Osteoblast (primary cell): ENCODE results near the gene CHD2. TPM values are rescaled to one million over a fixed set of nuclear protein-coding genes. Genes with fewer than 3 reads are reported as not detected.
"Not testable (repeated sequence)": the region's sequence is repeated elsewhere in the genome, so short reads cannot be mapped to it uniquely, and the experiment has no call there.

Experiments
- DNase-seq: peaks from one replicate; pipeline ENCODE4 v3.0.0; 2011; ENCODE audit warnings: low spot score, mixed read lengths; ENCODE audit not compliant: insufficient read length; ENCODE audit errors: missing footprints
- H2AFZ ChIP-seq: 2 replicates; pipeline ENCODE4 v1.6.0; 2011; ENCODE audit warnings: mild to moderate bottlenecking, low read length
- H3K27ac ChIP-seq: 2 replicates; pipeline ENCODE4 v1.5.1; 2011; ENCODE audit warnings: mild to moderate bottlenecking, low read depth, low read length, moderate library complexity
- H3K27me3 ChIP-seq: 2 replicates; pipeline ENCODE4 v1.6.0; 2012; ENCODE audit warnings: mild to moderate bottlenecking, control low read depth, inconsistent platforms, low read length, moderate library complexity; ENCODE audit not compliant: insufficient read depth
- H3K36me3 ChIP-seq: 2 replicates; pipeline ENCODE4 v1.5.1; 2011; ENCODE audit warnings: mild to moderate bottlenecking, low read length, control low read depth, moderate library complexity; ENCODE audit not compliant: insufficient read depth
- H3K4me1 ChIP-seq: 2 replicates; pipeline ENCODE4 v1.5.1; 2011; ENCODE audit warnings: mild to moderate bottlenecking, low read length, control low read depth, moderate library complexity; ENCODE audit not compliant: insufficient read depth
- H3K4me2 ChIP-seq: 2 replicates; pipeline ENCODE4 v1.6.0; 2011; ENCODE audit warnings: mild to moderate bottlenecking, low read length; ENCODE audit not compliant: insufficient read depth
- H3K4me3 ChIP-seq: fragments of 200-600 bp; sonication (generic); 3 replicates; pipeline ENCODE4 v1.5.1; 2012; ENCODE audit warnings: mild to moderate bottlenecking, low read length, inconsistent platforms; ENCODE audit not compliant: insufficient read depth
- H3K79me2 ChIP-seq: 2 replicates; pipeline ENCODE4 v1.6.0; 2012; ENCODE audit warnings: mild to moderate bottlenecking, low read length, control low read depth, inconsistent platforms; ENCODE audit not compliant: insufficient read depth
- H3K9me3 ChIP-seq: 2 replicates; pipeline ENCODE4 v1.5.1; 2011; ENCODE audit warnings: low read depth, low read length, control low read depth
- H4K20me1 ChIP-seq: 2 replicates; pipeline ENCODE4 v1.6.0; 2012; ENCODE audit warnings: mild to moderate bottlenecking, low read length, control low read depth; ENCODE audit not compliant: insufficient read depth
- CTCF ChIP-seq: IDR thresholded peaks from 2 replicates; pipeline ENCODE4 v1.5.1; 2011; ENCODE audit warnings: mild to moderate bottlenecking, low read depth, low read length, moderate library complexity; ENCODE audit errors: extremely low read depth
- total RNA-seq: library from RNA; depleted of rRNA; stranded (reverse); fragments of >200 nt; gene quantifications from 2 replicates; pipeline ENCODE4 v1.2.3, GENCODE V29; 2012

The CHD2 gene
- total RNA-seq, 1 donor = 98.8 TPM

- H3K79me2 ChIP-seq = peaks cover 16% of the 10 kb centered on the region
- no peak overlapping the region for H3K4me2 ChIP-seq
- H3K36me3 ChIP-seq = peaks cover 22% of the 10 kb centered on the region
- H2AFZ ChIP-seq = no peak overlapping the region
- no peaks in the 10 kb centered on the region for H3K27me3 ChIP-seq
- no peak overlapping the region for H3K4me3 ChIP-seq
- H3K4me1 ChIP-seq = peaks cover 38% of the 10 kb centered on the region
- TF ChIP-seq CTCF = no peak
- DNase-seq = no peak
- H3K27ac ChIP-seq = no peak overlapping the region
- H4K20me1 ChIP-seq = peaks cover 33% of the 10 kb centered on the region
- no peaks in the 10 kb centered on the region for H3K9me3 ChIP-seq
These were observed 131.0 kb downstream of the CHD2 start for GRCh38 chr15:93031103-93031464.

- H2AFZ ChIP-seq, H3K27ac ChIP-seq, H3K79me2 ChIP-seq, H3K27me3 ChIP-seq, H3K9me3 ChIP-seq, H3K4me3 ChIP-seq, DNase-seq, H3K4me2 ChIP-seq: not testable (repeated sequence)
- H3K4me1 ChIP-seq = peaks cover 35% of the 10 kb centered on the region
- H4K20me1 ChIP-seq = peaks cover 26% of the 10 kb centered on the region
- H3K36me3 ChIP-seq = peaks cover 15% of the 10 kb centered on the region
These were observed 131.6 kb downstream of the CHD2 start for GRCh38 chr15:93031557-93032384.

- H3K4me3 ChIP-seq, H3K9me3 ChIP-seq, H3K27me3 ChIP-seq, H2AFZ ChIP-seq, H3K27ac ChIP-seq, H3K36me3 ChIP-seq, H3K79me2 ChIP-seq, H3K4me2 ChIP-seq: not testable (repeated sequence)
- peaks cover 17% of the 10 kb centered on the region for H4K20me1 ChIP-seq
- peak; percentile 71 for DNase-seq
- H3K4me1 ChIP-seq = peaks cover 28% of the 10 kb centered on the region
These were observed 132.5 kb downstream of the CHD2 start for GRCh38 chr15:93032515-93033206.

- H3K79me2 ChIP-seq = no peaks in the 10 kb centered on the region
- H4K20me1 ChIP-seq = peaks cover 9% of the 10 kb centered on the region
- no peak for TF ChIP-seq CTCF
- H3K4me3 ChIP-seq = no peak overlapping the region
- H3K36me3 ChIP-seq = no peaks in the 10 kb centered on the region
- DNase-seq = no peak
- no peak overlapping the region for H3K4me2 ChIP-seq
- H3K4me1 ChIP-seq = peaks cover 19% of the 10 kb centered on the region
- no peaks in the 10 kb centered on the region for H3K27me3 ChIP-seq
- no peaks in the 10 kb centered on the region for H3K9me3 ChIP-seq
- no peak overlapping the region for H2AFZ ChIP-seq
- no peak overlapping the region for H3K27ac ChIP-seq
These were observed 133.4 kb downstream of the CHD2 start for GRCh38 chr15:93033434-93034045.
